H1 (cell line): ENCODE results near the gene EIPR1. TPM values are rescaled to one million over a fixed set of nuclear protein-coding genes. Genes with fewer than 3 reads are reported as not detected.

ENCODE experiments used
- CEBPB ChIP-seq: IDR thresholded peaks from 2 replicates; pipeline ENCODE4 v1.6.1; 2012; ENCODE audit warnings: low read depth, low read length
- CHD2 ChIP-seq: IDR thresholded peaks from 2 replicates; pipeline ENCODE4 v1.6.1; 2012; ENCODE audit warnings: low read length, improper control_type of control experiment
- FOSL1 ChIP-seq: IDR thresholded peaks from 2 replicates; pipeline ENCODE4 v1.6.1; 2011; ENCODE audit warnings: mild to moderate bottlenecking, low read depth, low read length, moderate library complexity; ENCODE audit not compliant: insufficient read depth
- SRF ChIP-seq: IDR thresholded peaks from 2 replicates; pipeline ENCODE4 v1.6.1; 2011; ENCODE audit warnings: mild to moderate bottlenecking, low read depth, low read length, moderate library complexity
- ZNF274 ChIP-seq: IDR thresholded peaks from 2 replicates; pipeline ENCODE4 v1.7.0; 2012; ENCODE audit warnings: low read length, borderline replicate concordance; ENCODE audit errors: extremely low read depth
- polyA plus RNA-seq, 7 experiments: library from polyadenylated mRNA; depleted of rRNA in 3 of 7; stranded (reverse) in 5 of 7; unstranded in 2 of 7; fragments of >200 nt in 5 of 7; fragments of 200-250 nt in 2 of 7; gene quantifications; 1 replicate in 5 of 7; 2 replicates in 1 of 7; 4 replicates in 1 of 7; pipeline versions ENCODE4 v1.2.1 to v1.2.3, GENCODE V29; 2011 to 2013; ENCODE audit warnings: missing spikeins in 2 of 7, mixed read lengths in 2 of 7
- total RNA-seq: library from RNA; stranded (reverse); fragmentation: NEBNext Ultra II Directional; extraction: Animal tissue kit (Norgen Biotek cat#: 25700); gene quantifications from 2 replicates; pipeline ENCODE4 v1.2.1, GENCODE V29; 2021

EIPR1 gene
- total and polyA plus RNA-seq, 2 of the 8 experiments (the other 6 are each of a cell fraction or from before 2014, with no cell fraction given): 26.3 to 56.4 TPM

GRCh38 chr2:3422161-3422779 is 44.7 kb upstream of the EIPR1 start (continued):
- TF ChIP-seq CEBPB: no peak
- no peak for TF ChIP-seq FOSL1
- TF ChIP-seq ZNF274: no peak
- no peak for TF ChIP-seq CHD2
- TF ChIP-seq SRF: no peak
